K562 (cell line): Measurements from ENCODE around the gene MAML3. TPM values are rescaled to one million over a fixed set of nuclear protein-coding genes. Genes with fewer than 3 reads are reported as not detected.

Source experiments
- CHD7 ChIP-seq: fragments of 200-600 bp; sonication (generic); IDR thresholded peaks from one replicate; pipeline ENCODE4 v1.6.1; 2012; ENCODE audit warnings: mild to moderate bottlenecking, low read depth, low read length, inconsistent platforms
- CREB3L1 ChIP-seq: fragments of 450-650 bp; IDR thresholded peaks from 2 replicates; pipeline ENCODE4 v1.6.1; 2014; ENCODE audit warnings: low read depth, mild to moderate bottlenecking, moderate library complexity, borderline replicate concordance
- ELF4 ChIP-seq: fragments of 450-650 bp; formaldehyde crosslinking; IDR thresholded peaks from 2 replicates; pipeline ENCODE4 v1.4.0; 2022; ENCODE audit warnings: missing genetic modification characterization
- KAT8 ChIP-seq: fragments of 450-650 bp; IDR thresholded peaks from 2 replicates; pipeline ENCODE4 v1.6.1; 2016; ENCODE audit warnings: low read depth, mild to moderate bottlenecking
- PTBP1 ChIP-seq: fragments of 200-400 bp; formaldehyde crosslinking; IDR thresholded peaks from 2 replicates; pipeline ENCODE4 v1.6.1; 2017; ENCODE audit warnings: low read depth, low read length
- YY1 ChIP-seq, 3 experiments: IDR thresholded peaks; 2 replicates each; pipeline ENCODE4 v1.6.1; 2011; ENCODE audit warnings: low read length in 2 of 3, mild to moderate bottlenecking in 2 of 3, moderate library complexity in 2 of 3, borderline replicate concordance in 1 of 3, control low read depth in 1 of 3, low read depth in 1 of 3; ENCODE audit not compliant: insufficient read depth in 3 of 3, insufficient replicate concordance in 2 of 3, control insufficient read depth in 1 of 3, insufficient read length in 1 of 3; ENCODE audit errors: extremely low read depth in 1 of 3
- polyA plus RNA-seq, 8 experiments: library from polyadenylated mRNA; depleted of rRNA in 4 of 8; stranded (reverse) in 5 of 8; unstranded in 3 of 8; fragments of >200 nt; fragmentation: Nextera tagmentation in 2 of 8; fragmentation: Illumina TruSeq in 1 of 8; extraction: Ambion mirVana in 2 of 8; extraction: Trizol in 1 of 8; gene quantifications; 2 replicates each; pipeline versions ENCODE4 v1.2.1 to v1.2.3, GENCODE V29; 2011 to 2014; ENCODE audit warnings: inconsistent platforms in 1 of 8, missing spikeins in 1 of 8
- total RNA-seq, 7 experiments: library from RNA; depleted of rRNA in 6 of 7; stranded (reverse); fragments of >200 nt in 6 of 7; fragmentation: Illumina TruSeq in 2 of 7; extraction: Trizol in 2 of 7; gene quantifications; 2 replicates each; pipeline versions ENCODE4 v1.2.1 to v1.2.3, GENCODE V29; 2011 to 2021; ENCODE audit warnings: low replicate concordance in 1 of 7

The MAML3 gene
- total and polyA plus RNA-seq, 9 of the 15 experiments (the other 6 are each of a cell fraction or from before 2014, with no cell fraction given), result 0.01 to 0.55 (median 0.25) TPM

- no peak for TF ChIP-seq CREB3L1
- TF ChIP-seq KAT8, result no peak
- no peak for TF ChIP-seq PTBP1
- TF ChIP-seq YY1 (IDR thresholded peaks at IDR 0.05; ENCODE audit: borderline replicate concordance in 1 of 3, control insufficient read depth in 1 of 3, extremely low read depth in 1 of 3, insufficient read depth in 3 of 3, insufficient read length in 1 of 3, insufficient replicate concordance in 2 of 3, low read depth in 1 of 3, low read length in 2 of 3), result no peak
- TF ChIP-seq CHD7, result no peak
- no peak for TF ChIP-seq ELF4
Measured at GRCh38 chr4:140099983-140100382, 54.0 kb downstream of the MAML3 start (continued).
